Mesenchymal stem cell (in vitro differentiated cells and primary cell): ENCODE results near the gene KRTAP4-9.
"Not testable (repeated sequence)": the region's sequence is repeated elsewhere in the genome, so short reads cannot be mapped to it uniquely, and the experiment has no call there.

Experiments used
- DNase-seq: peaks from one replicate; pipeline ENCODE4 v3.0.0-alpha.2; 2013
- H2AFZ ChIP-seq: one replicate; pipeline ENCODE4 v1.6.1; 2013; ENCODE audit warnings: low read depth, mild to moderate bottlenecking, control low read depth, inconsistent platforms, low read length, moderate library complexity
- H2AK5ac ChIP-seq: 2 replicates; pipeline ENCODE4 v1.6.1; 2013; ENCODE audit warnings: low read length, moderate library complexity, mild to moderate bottlenecking, inconsistent platforms; ENCODE audit not compliant: severe bottlenecking
- H2BK120ac ChIP-seq: one replicate; pipeline ENCODE4 v1.6.1; 2013; ENCODE audit warnings: low read depth, mild to moderate bottlenecking, inconsistent platforms, low read length, moderate library complexity
- H2BK12ac ChIP-seq, 2 experiments: one replicate each; pipeline ENCODE4 v1.6.1; 2013; ENCODE audit warnings: inconsistent platforms in 2 of 2, low read length in 2 of 2, mild to moderate bottlenecking in 2 of 2, moderate library complexity in 2 of 2, control low read depth in 1 of 2
- H2BK15ac ChIP-seq: one replicate; pipeline ENCODE4 v1.6.1; 2013; ENCODE audit warnings: mild to moderate bottlenecking, low read depth, inconsistent platforms; ENCODE audit not compliant: poor library complexity, severe bottlenecking
- H2BK5ac ChIP-seq: 2 replicates; pipeline ENCODE4 v1.6.1; 2013; ENCODE audit warnings: low read depth, mild to moderate bottlenecking, low read length, control low read depth, inconsistent platforms; ENCODE audit not compliant: poor library complexity, severe bottlenecking
- H3K14ac ChIP-seq, 2 experiments: one replicate each; pipeline ENCODE4 v1.6.1; 2013; ENCODE audit warnings: inconsistent platforms in 2 of 2, low read length in 2 of 2, control low read depth in 1 of 2, mild to moderate bottlenecking in 1 of 2, moderate library complexity in 1 of 2
- H3K18ac ChIP-seq, 2 experiments: one replicate each; pipeline ENCODE4 v1.6.1; 2013; ENCODE audit warnings: inconsistent platforms in 2 of 2, low read length in 2 of 2, control low read depth in 1 of 2, low read depth in 1 of 2, mild to moderate bottlenecking in 1 of 2
- H3K23ac ChIP-seq, 2 experiments: one replicate each; pipeline ENCODE4 v1.6.1; 2013; ENCODE audit warnings: inconsistent platforms in 2 of 2, low read length in 2 of 2, mild to moderate bottlenecking in 2 of 2, moderate library complexity in 2 of 2, control low read depth in 1 of 2
- H3K27ac ChIP-seq: 2 replicates; pipeline ENCODE4 v1.5.1; 2013; ENCODE audit warnings: mild to moderate bottlenecking, moderate library complexity, low read length, control low read depth, inconsistent platforms; ENCODE audit not compliant: poor library complexity, severe bottlenecking
- H3K27me3 ChIP-seq, 2 experiments: 2 replicates each; pipeline versions ENCODE4 v1.6.1 to v1.7.0; 2013; ENCODE audit warnings: low read length in 2 of 2, mild to moderate bottlenecking in 2 of 2, moderate library complexity in 2 of 2, control low read depth in 1 of 2, inconsistent platforms in 1 of 2; ENCODE audit not compliant: control insufficient read depth in 1 of 2, insufficient read depth in 1 of 2
- H3K36me3 ChIP-seq, 2 experiments: 2 replicates each; pipeline versions ENCODE4 v1.6.1 to v1.7.0; 2013; ENCODE audit warnings: low read length in 2 of 2, control low read depth in 1 of 2, inconsistent platforms in 1 of 2, low read depth in 1 of 2, mild to moderate bottlenecking in 1 of 2; ENCODE audit not compliant: insufficient read depth in 2 of 2, control insufficient read depth in 1 of 2
- H3K4ac ChIP-seq, 2 experiments: one replicate each; pipeline ENCODE4 v1.6.1; 2013; ENCODE audit warnings: inconsistent platforms in 2 of 2, low read length in 2 of 2, mild to moderate bottlenecking in 2 of 2, moderate library complexity in 2 of 2, control low read depth in 1 of 2, low read depth in 1 of 2
- H3K4me1 ChIP-seq: 2 replicates; pipeline ENCODE4 v1.6.1; 2013; ENCODE audit warnings: low read depth, low read length, control low read depth; ENCODE audit not compliant: control insufficient read depth, insufficient read depth
- H3K4me2 ChIP-seq: 2 replicates; pipeline ENCODE4 v1.6.1; 2013; ENCODE audit warnings: low read length, mild to moderate bottlenecking, inconsistent platforms; ENCODE audit not compliant: poor library complexity, severe bottlenecking
- H3K4me3 ChIP-seq, 2 experiments: 2 replicates each; pipeline versions ENCODE4 v1.5.1 to v1.7.0; 2013; ENCODE audit warnings: low read length in 2 of 2, mild to moderate bottlenecking in 2 of 2, control low read depth in 1 of 2, low read depth in 1 of 2; ENCODE audit not compliant: insufficient read depth in 1 of 2
- H3K79me1 ChIP-seq: replicated peaks from 2 replicates; pipeline ENCODE4 v1.6.1; 2013; ENCODE audit warnings: mild to moderate bottlenecking, control low read depth, low read length, inconsistent platforms; ENCODE audit not compliant: poor library complexity, severe bottlenecking
- H3K9ac ChIP-seq: 2 replicates; pipeline ENCODE4 v1.7.0; 2013; ENCODE audit warnings: mild to moderate bottlenecking, low read length, moderate library complexity
- H3K9me3 ChIP-seq: 2 replicates; pipeline ENCODE4 v1.7.0; 2013; ENCODE audit warnings: mild to moderate bottlenecking, low read length; ENCODE audit not compliant: control insufficient read depth
- H4K8ac ChIP-seq: one replicate; pipeline ENCODE4 v1.6.1; 2013; ENCODE audit warnings: inconsistent platforms, mild to moderate bottlenecking, low read length, moderate library complexity
- H4K91ac ChIP-seq: one replicate; pipeline ENCODE4 v1.6.1; 2013; ENCODE audit warnings: mild to moderate bottlenecking, low read length, inconsistent platforms
- WGBS: methylation state at CpG from one replicate; pipeline ENCODE4 v1.1.7; 2013; ENCODE audit warnings: mixed read lengths; 5-methylcytosine and 5-hydroxymethylcytosine counted together

KRTAP4-9 gene

DNA sequence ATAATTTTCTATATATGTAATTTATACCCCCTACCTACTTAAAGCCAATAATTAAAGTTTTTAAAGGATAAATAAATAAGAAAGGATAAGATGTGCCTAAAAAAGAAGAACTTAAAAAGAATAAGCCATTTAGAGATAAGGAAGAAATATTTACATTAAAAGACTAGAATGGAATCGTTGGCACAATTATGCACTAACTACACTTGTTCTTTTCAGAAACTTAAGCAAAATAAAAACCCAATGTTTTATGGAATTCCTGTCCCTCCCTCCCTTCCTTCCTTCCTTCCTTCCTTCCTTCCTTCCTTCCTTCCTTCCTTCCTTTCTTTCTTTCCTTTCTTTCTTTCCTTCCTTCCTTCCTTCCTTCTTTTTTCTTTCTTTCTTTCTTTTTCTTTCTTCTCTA lies 39.7 kb downstream of the KRTAP4-9 start:
- no peak overlapping the region for H2BK15ac ChIP-seq
- H2BK12ac ChIP-seq: no peak overlapping the region
- H3K27me3 ChIP-seq: no peaks in the 10 kb centered on the region
- 96% methylated on average over 1 of the region's 1 CpG for WGBS
- H3K27ac ChIP-seq: no peak overlapping the region
- no peaks in the 10 kb centered on the region for H3K79me1 ChIP-seq
- H3K18ac ChIP-seq: no peak overlapping the region
- no peak for DNase-seq
- no peak overlapping the region for H3K23ac ChIP-seq
- no peak overlapping the region for H4K8ac ChIP-seq
- H3K4ac ChIP-seq: no peak overlapping the region
- H3K4me2 ChIP-seq: no peak overlapping the region
- no peak overlapping the region for H3K14ac ChIP-seq
- H3K9ac ChIP-seq: no peak overlapping the region
- no peak overlapping the region for H2AK5ac ChIP-seq
- H3K4me1 ChIP-seq: peaks cover 6% of the 10 kb centered on the region
- H2BK120ac ChIP-seq: no peak overlapping the region
- H3K36me3 ChIP-seq: peaks cover 0 to 4% of the 10 kb centered on the region in 2 experiments
- no peak overlapping the region for H2AFZ ChIP-seq
- peaks cover 11% of the 10 kb centered on the region for H3K9me3 ChIP-seq
- no peak overlapping the region for H2BK5ac ChIP-seq
- H3K4me3 ChIP-seq: no peak overlapping the region
- H4K91ac ChIP-seq: no peak overlapping the region

DNA sequence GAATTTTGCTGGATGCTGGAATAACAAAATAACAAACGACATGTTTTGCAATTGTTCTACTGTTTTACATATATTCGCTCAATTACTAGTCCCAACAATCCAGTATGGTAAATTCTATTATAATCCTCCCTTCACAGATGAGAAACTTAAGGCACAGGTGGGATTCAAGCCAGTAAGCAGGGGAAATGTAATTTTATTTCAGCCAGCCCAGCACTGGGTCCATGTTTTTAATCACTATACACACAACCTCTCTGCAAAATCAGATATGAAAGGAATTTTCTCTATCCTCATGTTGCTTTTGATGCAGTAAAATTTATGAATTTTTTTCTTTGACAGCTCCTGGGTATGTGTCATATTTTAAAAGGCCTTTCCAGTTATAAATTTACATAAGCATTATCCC lies 40.1 kb downstream of the KRTAP4-9 start:
- Histone ChIP-seq H3K79me1 (no peaks in the 10 kb centered on the region), H3K4me3 (no peak overlapping the region), H3K4ac (no peak overlapping the region), H3K9me3 (peaks cover 11% of the 10 kb centered on the region), H2AFZ (no peak overlapping the region), H3K18ac (no peak overlapping the region), H2BK15ac (no peak overlapping the region), H2BK12ac (no peak overlapping the region), H3K4me2 (no peak overlapping the region), H3K27ac (no peak overlapping the region), H3K4me1 (peaks cover 2% of the 10 kb centered on the region), H4K91ac (no peak overlapping the region), H3K14ac (no peak overlapping the region), H3K36me3 (peaks cover 0 to under 1% of the 10 kb centered on the region in 2 experiments), H3K23ac (no peak overlapping the region), H3K27me3 (no peaks in the 10 kb centered on the region), H2BK120ac (no peak overlapping the region), H4K8ac (no peak overlapping the region), H2AK5ac (no peak overlapping the region), H2BK5ac (no peak overlapping the region), H3K9ac (no peak overlapping the region)
- 92% methylated on average over 2 of the region's 2 CpGs for WGBS
- DNase-seq: no peak

DNA sequence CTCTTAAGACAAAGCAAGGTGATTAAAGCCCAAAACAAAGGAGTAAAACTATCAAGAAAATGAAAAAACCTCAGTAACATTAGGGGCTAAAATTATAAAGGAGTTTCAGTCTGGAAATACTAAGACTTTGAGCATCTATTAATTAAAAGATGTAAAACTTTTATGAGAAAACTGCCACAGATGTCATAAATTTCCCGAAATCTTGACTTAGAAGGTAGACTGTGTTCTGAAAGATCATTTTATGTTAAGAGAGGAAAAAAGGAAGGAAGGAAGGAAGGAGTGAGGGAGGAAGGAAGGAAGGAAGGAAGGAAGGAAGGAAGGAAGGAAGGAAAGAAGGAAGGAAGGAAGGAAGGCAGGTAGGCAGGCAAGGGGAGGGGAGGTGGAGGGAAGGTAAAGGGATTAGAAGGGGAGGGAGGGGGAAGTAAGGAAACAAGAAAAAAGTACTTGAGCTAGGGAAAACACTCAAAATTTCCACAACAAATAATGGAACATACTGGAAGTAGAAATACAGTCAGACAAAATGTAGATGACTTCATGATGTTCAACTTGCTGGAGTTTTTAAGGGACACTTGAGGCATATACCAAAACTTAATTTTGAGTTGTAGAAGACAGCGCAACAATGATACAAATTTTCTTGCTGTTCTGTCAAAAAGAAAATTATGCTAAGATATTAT lies 42.5 kb downstream of the KRTAP4-9 start:
- WGBS: 76% methylated on average over 1 of the region's 2 CpGs
- no peak overlapping the region for H2BK120ac ChIP-seq
- no peaks in the 10 kb centered on the region for H3K4me1 ChIP-seq
- H3K4me3 ChIP-seq: no peak overlapping the region
- H2AK5ac ChIP-seq: no peak overlapping the region
- H2AFZ ChIP-seq: no peak overlapping the region
- no peak overlapping the region for H3K4me2 ChIP-seq
- H2BK12ac ChIP-seq: no peak overlapping the region
- no peak overlapping the region for H3K18ac ChIP-seq
- no peak overlapping the region for H3K23ac ChIP-seq
- H2BK5ac ChIP-seq: no peak overlapping the region
- no peaks in the 10 kb centered on the region for H3K27me3 ChIP-seq
- no peaks in the 10 kb centered on the region for H3K79me1 ChIP-seq
- no peak for DNase-seq
- no peak overlapping the region for H3K14ac ChIP-seq
- no peak overlapping the region for H3K27ac ChIP-seq
- H3K36me3 ChIP-seq: no peaks in the 10 kb centered on the region
- no peak overlapping the region for H4K8ac ChIP-seq
- no peak overlapping the region for H4K91ac ChIP-seq
- no peak overlapping the region for H3K4ac ChIP-seq
- no peak overlapping the region for H3K9ac ChIP-seq
- peaks cover 11% of the 10 kb centered on the region for H3K9me3 ChIP-seq
- no peak overlapping the region for H2BK15ac ChIP-seq

GRCh38 chr17:41148971-41149651 lies 43.9 kb downstream of the KRTAP4-9 start:
- not testable (repeated sequence) for H3K23ac ChIP-seq, H2BK120ac ChIP-seq, H3K4me2 ChIP-seq, H3K4ac ChIP-seq, H2BK12ac ChIP-seq, H2AK5ac ChIP-seq, H2BK5ac ChIP-seq, H4K8ac ChIP-seq, H3K4me1 ChIP-seq, H3K4me3 ChIP-seq, H3K36me3 ChIP-seq, H3K27ac ChIP-seq, DNase-seq, H3K9ac ChIP-seq, H3K27me3 ChIP-seq, H3K18ac ChIP-seq, H3K14ac ChIP-seq, H3K9me3 ChIP-seq, H3K79me1 ChIP-seq, H2AFZ ChIP-seq, H2BK15ac ChIP-seq, H4K91ac ChIP-seq
- 80% methylated on average over 10 of the region's 10 CpGs for WGBS
